Eye (tissue), 1 donor: ENCODE measurements around the gene MAPK10.
"Not testable (repeated sequence)": the region's sequence is repeated elsewhere in the genome, so short reads cannot be mapped to it uniquely, and the experiment has no call there.

Source experiments
- DNase-seq: peaks from one replicate; pipeline ENCODE4 v3.0.0-alpha.2; 2015

Gene MAPK10

GRCh38 chr4:86031927-86032326 is 327.9 kb downstream of the MAPK10 start:
- DNase-seq = no peak

GRCh38 chr4:86026720-86027119 is 333.1 kb downstream of the MAPK10 start:
- no peak for DNase-seq

GRCh38 chr4:86021671-86022070 is 338.2 kb downstream of the MAPK10 start:
- not testable (repeated sequence) for DNase-seq

GRCh38 chr4:86019906-86020305 is 339.9 kb downstream of the MAPK10 start:
- no peak for DNase-seq

- no peak for DNase-seq
These were observed 340.5 kb downstream of the MAPK10 start for GRCh38 chr4:86019362-86019761.

- no peak for DNase-seq
These were observed 344.2 kb downstream of the MAPK10 start for GRCh38 chr4:86015412-86016350.

DNA sequence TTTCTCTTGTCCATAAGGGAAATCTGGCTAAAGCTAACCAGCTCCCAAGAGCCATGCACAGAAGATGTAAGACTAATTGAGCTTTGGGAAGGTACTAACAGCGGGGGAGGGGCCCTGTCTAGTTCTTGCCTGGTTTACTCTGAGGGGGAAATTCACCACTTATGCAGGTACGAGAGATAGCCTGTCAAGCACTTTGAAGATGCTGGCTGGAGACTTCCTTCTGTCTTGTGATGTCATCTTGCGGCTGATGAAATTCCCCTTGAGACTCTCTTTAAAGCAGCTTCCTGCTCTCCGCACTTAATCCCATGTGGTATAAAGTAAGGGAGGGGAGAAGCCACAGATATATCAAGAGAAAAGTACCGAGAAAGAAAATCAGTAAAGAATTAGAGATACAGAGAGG is 345.3 kb downstream of the MAPK10 start:
- DNase-seq = peak; percentile 33

DNA sequence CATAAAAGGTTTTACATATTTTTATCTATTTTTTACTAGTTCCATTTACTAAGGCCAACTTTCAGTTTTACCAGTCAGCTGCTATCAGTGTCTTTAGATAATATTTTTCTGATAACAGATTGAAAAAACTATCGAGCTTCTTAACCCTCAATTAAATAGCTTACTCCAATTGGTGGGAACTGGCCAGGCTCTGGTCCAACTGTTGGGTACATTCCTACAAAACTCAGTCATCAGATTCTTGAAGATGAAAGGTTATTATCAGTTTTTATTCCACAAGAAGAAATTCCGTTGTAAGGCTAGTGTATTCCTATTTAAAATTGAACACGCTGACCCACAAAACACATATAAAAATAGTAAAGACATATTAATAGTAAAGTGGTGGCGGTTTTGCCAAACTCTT is 346.2 kb downstream of the MAPK10 start:
- no peak for DNase-seq

DNA sequence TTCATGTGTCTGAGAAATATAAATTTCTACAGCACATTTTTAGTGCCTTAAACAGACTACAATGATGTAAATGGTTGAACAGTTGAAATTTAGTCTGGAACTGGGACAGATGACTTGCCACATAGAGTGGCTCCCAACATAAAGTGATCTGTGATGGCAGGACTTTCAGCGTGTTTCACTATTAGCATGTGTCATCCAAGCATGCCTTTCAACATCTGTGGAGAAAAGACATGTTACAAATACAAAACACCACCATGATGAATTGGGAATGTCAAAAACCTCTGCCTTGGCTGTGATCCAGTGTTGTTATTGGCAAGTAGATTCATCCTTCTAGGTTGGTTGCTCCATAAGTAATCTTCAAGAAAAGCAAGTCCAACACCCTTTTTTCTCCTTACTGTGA is 348.7 kb downstream of the MAPK10 start:
- DNase-seq = peak; percentile 45

GRCh38 chr4:86007042-86007441 is 352.8 kb downstream of the MAPK10 start:
- no peak for DNase-seq

DNA sequence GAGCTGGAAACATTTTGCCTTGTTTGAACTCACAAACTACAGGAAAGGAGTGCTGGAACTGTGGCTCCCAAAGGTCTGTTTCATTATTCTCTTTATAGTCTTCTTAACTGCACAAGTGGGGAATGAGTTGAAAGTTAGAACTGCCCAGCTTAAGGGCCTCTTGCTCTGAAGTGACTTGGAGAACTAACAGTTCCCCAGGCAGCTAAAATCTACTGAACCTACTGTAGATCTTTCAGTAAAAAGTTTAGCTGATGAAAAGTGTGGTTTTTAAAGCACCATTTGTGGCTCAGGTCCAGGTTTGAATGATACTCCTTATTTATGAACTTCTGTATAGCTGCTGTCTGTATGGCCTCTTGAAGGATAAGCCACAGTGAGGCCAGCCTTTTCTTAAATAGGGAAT is 353.8 kb downstream of the MAPK10 start:
- DNase-seq = no peak

DNA sequence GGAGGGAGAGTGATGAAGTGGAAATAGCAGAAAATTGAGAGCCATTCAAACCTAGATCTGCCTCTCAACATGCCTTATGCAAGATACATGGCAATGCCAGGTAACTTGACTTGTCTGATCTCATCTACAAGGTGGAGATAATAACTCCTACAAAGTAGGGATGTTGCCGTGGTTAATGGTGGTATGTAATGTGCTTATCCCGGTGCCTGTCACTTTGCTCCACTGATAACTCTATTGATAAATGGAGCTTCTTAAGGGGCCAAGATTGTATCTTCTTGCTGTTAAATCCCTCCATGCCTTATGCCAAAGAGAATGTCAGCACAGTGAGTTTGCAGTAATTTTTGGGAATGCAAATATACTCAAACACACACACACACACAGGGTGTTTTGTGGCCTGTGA is 355.8 kb downstream of the MAPK10 start:
- no peak for DNase-seq

- DNase-seq = no peak
These were observed 358.3 kb downstream of the MAPK10 start for GRCh38 chr4:86001591-86001990.

- no peak for DNase-seq
These were observed 364.5 kb downstream of the MAPK10 start for GRCh38 chr4:85995361-85995760.

- DNase-seq = no peak
These were observed 365.3 kb downstream of the MAPK10 start for GRCh38 chr4:85994576-85994975.

- no peak for DNase-seq
These were observed 366.2 kb downstream of the MAPK10 start for GRCh38 chr4:85993641-85994040.

DNA sequence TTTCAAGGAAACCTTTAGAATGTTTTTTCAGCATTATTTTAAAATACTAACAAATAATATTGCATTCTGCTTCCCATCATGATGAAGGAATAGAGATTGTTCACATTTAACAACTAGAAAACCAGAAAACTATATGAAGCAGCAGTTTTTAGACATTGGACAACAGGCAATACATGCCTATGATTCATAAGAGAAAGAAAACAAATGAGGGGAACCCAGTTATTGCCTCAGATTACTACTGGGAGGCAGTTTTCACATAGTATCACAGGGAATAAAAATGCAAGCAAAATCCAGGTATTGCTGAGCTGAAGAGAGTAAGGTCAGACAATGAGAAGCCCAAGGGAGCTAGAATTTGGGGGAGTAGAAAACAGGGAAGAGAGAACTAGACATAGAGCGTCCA is 373.6 kb downstream of the MAPK10 start:
- DNase-seq = no peak

- no peak for DNase-seq
These were observed 380.6 kb downstream of the MAPK10 start for GRCh38 chr4:85979276-85979675.

DNA sequence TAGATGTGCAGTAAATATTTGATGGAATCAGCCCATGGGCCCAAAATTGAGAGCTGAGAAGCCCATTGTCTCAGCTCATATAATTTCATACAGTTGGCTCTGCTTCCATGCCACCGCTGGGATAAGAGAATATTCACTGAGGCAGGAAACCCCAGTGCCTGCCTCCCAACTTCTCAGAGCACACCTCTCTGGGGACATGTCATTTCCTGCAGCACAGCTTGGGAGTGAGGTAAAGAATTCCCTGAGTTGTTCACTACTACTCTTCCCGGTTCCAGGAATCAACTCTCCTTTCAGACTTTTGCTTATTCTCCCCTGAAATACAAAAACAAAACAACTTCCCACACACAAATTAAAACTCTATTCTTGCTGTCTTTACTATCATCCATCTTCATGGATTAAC is 389.3 kb downstream of the MAPK10 start:
- DNase-seq = no peak

DNA sequence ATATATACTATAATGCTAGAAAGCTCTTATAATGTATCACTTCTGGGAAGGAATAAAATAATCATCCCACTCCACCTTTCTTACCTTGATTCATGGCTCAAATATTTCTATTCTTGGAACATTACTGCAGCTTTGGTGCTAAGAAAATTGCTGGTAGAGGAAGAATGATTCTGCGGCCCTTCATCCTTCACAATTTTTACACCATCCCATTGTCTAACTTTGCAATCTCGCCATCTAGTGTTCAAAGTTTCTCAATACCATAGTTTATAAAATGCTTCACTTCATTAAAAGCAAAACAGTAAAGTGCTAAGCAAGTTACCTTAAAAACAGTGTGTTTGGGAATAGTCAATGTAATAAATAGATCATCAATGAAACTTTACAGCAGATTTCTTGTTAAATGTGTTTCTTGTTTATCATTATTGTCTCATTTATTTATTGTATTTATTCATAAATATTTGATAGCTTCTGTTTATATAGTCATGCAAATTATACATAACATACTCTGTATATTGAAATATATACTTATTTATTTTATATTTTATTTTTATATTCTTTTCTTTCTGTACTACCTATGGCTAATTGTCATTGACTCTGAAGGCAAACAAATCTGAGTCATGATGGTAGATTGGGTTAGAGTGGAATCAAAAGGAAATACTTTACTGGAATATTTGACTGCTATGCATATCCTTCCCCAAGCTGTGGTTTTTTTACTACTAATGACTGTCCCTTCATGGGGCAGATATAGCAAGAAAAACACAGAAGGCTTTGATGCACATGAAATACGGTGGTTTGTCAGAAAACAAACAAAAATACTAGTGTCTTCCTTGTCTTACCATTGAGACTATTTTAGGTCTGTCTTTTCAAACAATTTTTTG is 390.7 kb downstream of the MAPK10 start:
- peak; percentile 87 for DNase-seq

GRCh38 chr4:85967872-85968271 is 392.0 kb downstream of the MAPK10 start:
- DNase-seq = no peak

DNA sequence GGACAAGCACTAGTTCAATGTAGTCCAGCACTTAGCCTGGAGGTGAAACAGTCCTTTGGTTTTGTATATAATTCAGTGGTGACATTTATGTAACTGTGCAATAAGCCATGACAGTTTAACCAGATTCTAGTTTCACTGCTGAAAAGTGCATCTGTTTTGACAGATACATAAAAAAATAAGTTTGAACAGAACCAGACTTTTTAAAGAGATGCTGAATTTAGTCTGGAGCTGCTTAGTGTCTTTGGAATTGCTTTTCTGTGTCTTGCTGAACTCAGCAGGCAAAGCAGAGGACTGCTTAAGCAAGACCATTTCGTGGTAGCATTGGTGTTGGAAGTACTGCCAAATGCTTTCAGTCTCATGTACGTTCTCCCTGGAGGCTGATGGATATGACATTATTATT is 393.5 kb downstream of the MAPK10 start:
- DNase-seq = no peak

- DNase-seq = no peak
These were observed 394.3 kb downstream of the MAPK10 start for GRCh38 chr4:85965529-85965928.

- not testable (repeated sequence) for DNase-seq
These were observed 394.8 kb downstream of the MAPK10 start for GRCh38 chr4:85965017-85965416.
